ENCODE results near the gene LPCAT3.

- TF ChIP-seq CTCF (IDR thresholded peaks at IDR 0.05; ENCODE audit: low read depth, low read length) (no peak), MAX (IDR thresholded peaks at IDR 0.05; ENCODE audit: low read depth, low read length) (no peak), POLR2A (IDR thresholded peaks at IDR 0.05; ENCODE audit: extremely low read depth, insufficient read length) (no peak)
Measured at GRCh38 chr12:6979453-6979852, 38.8 kb downstream of the LPCAT3 start.
